ENCODE data around the gene VWA7.

The VWA7 gene

DNA sequence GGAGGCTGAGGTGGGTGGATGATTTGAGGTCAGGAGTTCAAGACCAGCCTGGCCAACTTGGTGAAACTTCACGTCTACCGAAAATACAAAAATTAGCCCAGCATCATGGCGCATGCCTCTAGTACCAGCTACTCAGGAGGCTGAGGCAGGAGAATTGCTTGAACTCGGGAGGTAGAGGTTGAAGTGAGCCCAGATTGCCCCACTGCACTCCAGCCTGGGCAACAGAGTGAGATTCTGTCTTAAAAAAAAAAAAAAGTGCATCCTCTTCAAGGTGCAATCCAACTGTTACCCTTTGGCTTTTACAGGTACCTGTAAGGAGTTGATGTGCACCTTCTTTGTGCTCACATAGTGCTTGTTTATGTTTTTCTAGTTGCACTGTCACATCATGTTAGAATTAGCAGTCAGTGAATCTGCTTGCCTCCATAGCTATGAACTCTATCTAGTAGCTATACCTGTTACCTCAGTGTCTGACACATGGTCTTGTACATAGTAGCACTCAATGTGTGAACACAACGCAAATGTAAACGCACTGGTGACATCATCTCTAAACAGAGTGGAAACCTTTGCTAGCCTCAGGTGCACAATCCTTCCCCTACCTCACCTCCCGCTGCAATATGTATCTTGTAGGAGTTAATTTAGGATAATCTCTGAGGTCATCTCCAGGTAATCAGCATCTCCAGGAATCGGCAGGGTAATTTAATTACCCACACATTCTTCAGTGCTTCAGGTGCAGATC is 27.7 kb downstream of the VWA7 start:
- no peak for DNase-seq

DNA sequence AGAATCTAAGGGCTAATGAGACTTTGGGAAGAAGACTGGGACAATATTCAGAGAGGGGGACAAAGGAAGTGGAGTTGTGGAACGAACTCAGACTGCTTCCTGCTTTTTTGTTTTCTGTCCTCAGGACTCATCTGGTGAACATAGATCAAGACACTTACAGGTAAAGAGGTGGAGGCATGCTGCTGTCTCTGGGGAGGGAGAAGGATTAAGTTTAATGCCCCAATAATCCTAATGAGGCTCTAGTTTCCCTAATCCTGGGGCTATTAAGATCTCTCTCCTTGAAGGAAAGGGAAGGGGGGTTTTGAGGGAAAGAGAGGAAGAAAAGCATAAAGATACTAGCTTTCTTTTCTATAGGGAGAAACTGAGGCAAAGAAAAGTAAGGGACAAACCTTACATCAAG is 32.7 kb downstream of the VWA7 start:
- no peak for DNase-seq

- no peak for DNase-seq
Measured at GRCh38 chr6:31742894-31743293, 34.2 kb downstream of the VWA7 start.

DNA sequence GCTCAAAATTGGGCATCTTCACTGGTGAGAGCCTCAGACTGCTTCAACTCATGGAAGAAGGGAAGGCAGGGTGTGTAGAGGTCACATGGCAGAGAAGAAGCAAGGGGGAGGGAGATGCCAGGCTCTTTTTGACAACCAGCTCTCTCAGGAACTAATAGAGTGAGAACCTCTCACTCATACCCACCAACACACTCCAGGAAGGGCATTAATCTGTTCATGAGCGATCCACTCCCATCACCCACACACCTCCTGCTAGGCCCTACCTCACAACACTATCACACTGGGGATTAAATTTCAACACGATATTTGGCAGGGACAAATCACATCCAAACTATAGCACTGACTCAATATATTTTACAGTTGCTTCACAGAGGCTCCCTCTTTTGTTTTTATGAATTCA is 35.3 kb downstream of the VWA7 start:
- no peak for DNase-seq

- no peak for DNase-seq
Measured at GRCh38 chr6:31740397-31741223, 36.5 kb downstream of the VWA7 start.

DNA sequence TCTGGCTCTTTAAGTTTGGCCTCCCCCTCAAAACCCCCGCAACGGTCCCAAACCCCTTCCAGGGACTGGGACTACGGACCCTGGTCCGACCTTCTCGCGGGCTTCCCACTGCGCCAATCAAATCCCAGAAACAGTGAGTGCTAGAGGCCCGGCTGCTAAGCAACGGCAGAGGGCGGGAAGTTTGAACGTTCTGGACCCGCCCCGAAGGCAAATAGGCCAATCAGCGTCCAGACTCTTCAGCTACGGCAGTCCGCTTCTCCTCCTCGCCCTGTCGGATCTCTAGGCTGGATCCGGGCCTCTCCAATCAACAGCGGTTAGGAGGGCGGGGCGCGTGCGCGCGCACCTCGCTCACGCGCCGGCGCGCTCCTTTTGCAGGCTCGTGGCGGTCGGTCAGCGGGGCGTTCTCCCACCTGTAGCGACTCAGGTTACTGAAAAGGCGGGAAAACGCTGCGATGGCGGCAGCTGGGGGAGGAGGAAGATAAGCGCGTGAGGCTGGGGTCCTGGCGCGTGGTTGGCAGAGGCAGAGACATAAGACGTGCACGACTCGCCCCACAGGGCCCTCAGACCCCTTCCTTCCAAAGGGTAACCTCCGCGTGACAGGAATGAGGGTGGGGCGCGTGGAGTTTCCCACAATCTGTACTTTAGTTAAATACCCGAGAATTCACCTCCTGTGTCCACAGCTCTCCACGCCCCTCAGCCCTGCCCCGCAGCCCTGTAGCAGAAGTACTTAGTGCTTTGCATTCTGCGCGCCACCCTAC is 37.3 kb downstream of the VWA7 start, which contains the start of gene MSH5:
MSH5 (plus strand) TSS at position 367 of the 758 bp plus-strand sequence. CDS start 462 bp downstream, outside the sequence.
- peak; percentile 99 for DNase-seq

GRCh38 chr6:31737991-31738979 is 38.8 kb downstream of the VWA7 start:
- peak; percentile 80 for DNase-seq

DNA sequence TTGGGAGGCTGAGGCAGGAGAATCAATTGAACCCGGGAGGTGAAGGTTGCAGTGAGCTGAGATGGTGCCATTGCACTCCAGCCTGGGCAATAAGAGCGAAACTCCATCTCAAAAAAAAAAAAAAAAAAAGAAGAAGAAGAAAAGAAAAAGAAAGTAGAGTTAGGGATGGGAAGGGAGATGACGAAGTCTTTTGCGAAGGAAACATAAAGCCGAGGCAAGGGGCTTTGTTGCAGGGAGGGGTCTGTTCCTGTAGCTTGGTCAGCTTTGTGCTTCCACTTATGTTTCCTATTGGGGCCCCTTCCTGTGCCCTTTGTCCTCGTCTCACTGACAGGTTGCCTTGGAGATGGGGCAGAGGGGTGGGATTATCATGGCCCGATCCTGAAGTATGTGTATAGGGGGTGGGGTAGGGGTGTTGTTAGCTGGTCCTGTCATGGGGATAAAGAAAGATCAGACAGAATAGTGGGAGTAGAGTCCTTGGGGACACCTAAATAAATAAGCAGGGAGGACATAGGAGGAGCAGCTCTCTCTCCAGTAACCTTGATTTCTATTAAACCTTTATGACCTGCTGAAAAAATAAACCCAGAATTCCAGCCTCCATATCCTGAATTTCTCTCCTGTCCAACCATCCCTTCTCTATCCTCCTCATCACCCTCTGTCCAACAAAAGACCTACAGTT is 39.7 kb downstream of the VWA7 start:
- no peak for DNase-seq

DNA sequence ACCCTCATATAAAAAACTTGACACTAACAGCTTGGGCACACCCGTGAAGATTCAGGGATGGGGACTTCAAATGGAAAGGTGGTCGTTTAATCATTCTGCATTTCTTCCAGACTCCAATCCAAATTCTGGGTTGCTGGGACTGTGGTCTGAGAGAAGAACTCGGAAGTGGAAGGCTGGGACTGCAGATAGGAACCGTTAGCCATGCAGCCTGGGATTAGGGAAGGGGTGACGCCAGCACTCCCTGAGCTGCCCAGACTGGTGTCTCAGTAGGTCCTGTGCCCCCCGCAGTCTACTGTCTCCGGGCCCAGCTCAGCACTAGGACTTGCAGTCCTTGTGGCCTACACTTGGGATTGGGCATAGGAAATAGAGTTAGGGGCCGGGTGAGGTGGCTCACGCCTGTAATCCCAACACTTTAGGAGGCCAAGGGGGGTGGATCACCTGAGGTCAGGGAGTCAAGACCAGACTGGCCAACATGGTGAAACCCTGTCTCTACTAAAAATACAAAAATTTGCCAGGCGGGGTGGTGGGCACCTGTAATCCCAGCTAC is 40.3 kb downstream of the VWA7 start:
- DNase-seq, result no peak

GRCh38 chr6:31736021-31736767 is 40.9 kb downstream of the VWA7 start, which contains the start of gene CLIC1:
CLIC1 (minus strand) TSS chr6:31736530; CDS start chr6:31736300, 230 bp downstream.
- peak; percentile 85 for DNase-seq

- peak; percentile 77 for DNase-seq
Measured at GRCh38 chr6:31734821-31735406, 42.2 kb downstream of the VWA7 start.

DNA sequence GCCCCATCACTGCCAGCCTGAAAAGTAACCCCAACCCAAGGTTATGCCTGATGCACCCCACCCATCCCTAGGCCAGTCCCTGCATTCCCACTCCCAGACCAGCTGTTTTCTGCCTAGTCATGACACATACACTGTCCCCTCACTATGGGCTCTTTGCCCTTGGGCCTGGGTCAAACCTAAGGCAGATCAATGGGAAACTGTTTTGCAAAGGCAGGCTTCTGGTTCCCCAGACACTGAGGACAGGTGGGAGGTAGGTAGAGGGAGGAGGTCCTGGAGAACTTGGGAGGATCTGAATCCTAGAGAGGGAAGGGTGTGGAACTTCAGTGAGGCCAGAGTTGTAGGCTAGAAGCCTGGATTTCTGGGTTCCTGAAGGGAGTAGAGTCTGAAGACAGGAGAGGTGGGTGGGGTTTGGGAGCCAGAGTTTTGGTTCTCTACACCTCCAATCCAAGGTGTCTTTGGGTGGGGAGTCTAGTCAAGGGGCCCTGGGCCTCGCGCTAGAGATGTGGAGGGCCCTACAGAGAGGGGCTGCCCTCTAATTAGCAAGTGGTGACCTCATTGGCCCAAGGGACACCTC is 42.8 kb downstream of the VWA7 start:
- DNase-seq, result no peak

- no peak for DNase-seq
Measured at GRCh38 chr6:31733734-31734133, 43.4 kb downstream of the VWA7 start.

GRCh38 chr6:31732029-31732428 is 45.1 kb downstream of the VWA7 start:
- DNase-seq, result no peak

- no peak for DNase-seq
Measured at GRCh38 chr6:31730631-31731086, 46.5 kb downstream of the VWA7 start.

DNA sequence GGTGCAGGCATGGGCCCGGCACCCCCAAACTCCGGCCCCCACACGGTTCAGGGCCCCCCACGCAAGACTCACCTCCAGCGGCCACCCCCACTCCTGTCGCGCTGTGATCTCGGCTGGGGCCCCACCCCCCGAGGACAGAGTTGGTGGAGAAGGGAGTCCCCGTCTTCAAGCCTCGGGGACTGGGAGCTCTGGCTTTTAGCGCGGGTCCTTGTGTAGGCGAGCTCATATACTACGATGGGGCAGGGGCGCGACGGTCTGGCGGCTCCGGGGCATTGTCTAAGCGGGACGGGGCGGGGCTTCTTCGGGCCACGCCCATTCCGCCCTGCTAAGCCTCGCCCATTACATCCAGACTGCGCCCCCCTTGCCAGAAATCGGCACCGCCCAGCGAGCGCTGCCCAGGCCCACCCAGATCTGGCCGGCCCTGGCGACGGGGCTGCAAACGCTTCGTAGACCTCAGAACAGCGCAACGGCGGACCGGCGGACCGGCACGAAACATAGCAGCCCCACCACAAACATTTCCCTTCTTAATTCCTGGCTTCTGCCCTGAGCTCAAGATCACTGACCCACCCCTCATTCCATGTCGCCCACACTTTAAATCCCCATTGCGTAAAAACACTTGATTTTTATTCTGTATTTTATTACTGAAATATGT is 47.0 kb downstream of the VWA7 start:
- peak; percentile 91 for DNase-seq

- peak; percentile 79 for DNase-seq
Measured at GRCh38 chr6:31729515-31729978, 47.6 kb downstream of the VWA7 start.

- DNase-seq, result no peak
Measured at GRCh38 chr6:31728767-31729514, 48.2 kb downstream of the VWA7 start, which contains the start of gene DDAH2. DDAH2 (minus strand) TSS chr6:31729299; CDS start chr6:31729161, 138 bp downstream.

All from fibroblast of skin of abdomen (primary cell).